Bronchial epithelial cell (primary cell): ENCODE measurements around the gene HYAL2. TPM values are rescaled to one million over a fixed set of nuclear protein-coding genes. Genes with fewer than 3 reads are reported as not detected.

ENCODE experiments used
- DNase-seq: peaks from one replicate; pipeline ENCODE4 v3.0.0-alpha.2; 2010; ENCODE audit warnings: low read depth
- FAIRE-seq: peaks from 2 replicates; lab custom pipeline; 2011; peaks lifted over from hg19 to GRCh38; lab: Jason Lieb, UNC
- H3K27me3 ChIP-seq: 2 replicates; pipeline ENCODE4 v1.5.1; 2011; ENCODE audit warnings: low read length; ENCODE audit not compliant: control insufficient read depth, insufficient read depth
- H3K36me3 ChIP-seq: 2 replicates; pipeline ENCODE4 v1.5.1; 2011; ENCODE audit warnings: low read length; ENCODE audit not compliant: control insufficient read depth, insufficient read depth
- H3K4me3 ChIP-seq: 2 replicates; pipeline ENCODE4 v1.5.1; 2011; ENCODE audit warnings: mild to moderate bottlenecking, low read depth, low read length, control low read depth
- total RNA-seq: library from RNA; depleted of rRNA; stranded (reverse); fragments of >200 nt; gene quantifications from 2 replicates; pipeline ENCODE4 v1.2.1, GENCODE V29; 2014
- TF ChIP-seq, protein P1 (sequence below): IDR thresholded peaks from 2 replicates; pipeline ENCODE4 v1.5.1; 2011; ENCODE audit warnings: mild to moderate bottlenecking, moderate library complexity, low read length, control low read depth, inconsistent platforms; ENCODE audit not compliant: insufficient read depth, severe bottlenecking

HYAL2 gene
- total RNA-seq, 1 donor from 2014 or later: 55.0 TPM

DNA sequence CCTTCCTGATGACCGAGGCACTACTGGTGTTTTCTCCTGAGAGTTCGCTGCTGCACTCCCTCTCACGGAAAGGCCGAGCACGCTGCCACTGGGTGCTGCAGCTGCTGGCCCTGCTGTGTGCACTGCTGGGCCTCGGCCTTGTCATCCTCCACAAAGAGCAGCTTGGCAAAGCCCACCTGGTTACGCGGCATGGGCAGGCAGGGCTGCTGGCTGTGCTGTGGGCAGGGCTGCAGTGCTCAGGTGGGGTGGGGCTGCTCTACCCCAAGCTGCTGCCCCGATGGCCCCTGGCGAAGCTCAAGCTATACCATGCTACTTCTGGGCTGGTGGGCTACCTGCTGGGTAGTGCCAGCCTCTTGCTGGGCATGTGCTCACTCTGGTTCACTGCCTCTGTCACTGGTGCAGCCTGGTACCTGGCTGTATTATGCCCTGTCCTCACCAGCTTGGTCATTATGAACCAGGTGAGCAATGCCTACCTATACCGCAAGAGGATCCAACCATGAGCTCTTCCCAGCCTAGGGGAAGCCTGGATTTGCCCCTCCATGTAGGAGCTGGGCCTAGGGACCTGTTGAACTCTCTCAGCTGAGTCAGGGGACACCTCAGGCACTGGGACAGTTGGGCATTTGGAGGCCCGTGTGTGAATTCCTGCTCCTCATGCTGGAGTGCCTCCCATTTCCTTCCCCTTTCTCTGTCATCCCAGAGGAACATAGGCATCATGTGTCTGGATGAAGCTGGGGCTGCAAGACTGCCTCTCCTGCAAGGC is 30.9 kb upstream of the HYAL2 start:
- FAIRE-seq: no peak
- H3K36me3 ChIP-seq: peaks cover 30% of the 10 kb centered on the region

DNA sequence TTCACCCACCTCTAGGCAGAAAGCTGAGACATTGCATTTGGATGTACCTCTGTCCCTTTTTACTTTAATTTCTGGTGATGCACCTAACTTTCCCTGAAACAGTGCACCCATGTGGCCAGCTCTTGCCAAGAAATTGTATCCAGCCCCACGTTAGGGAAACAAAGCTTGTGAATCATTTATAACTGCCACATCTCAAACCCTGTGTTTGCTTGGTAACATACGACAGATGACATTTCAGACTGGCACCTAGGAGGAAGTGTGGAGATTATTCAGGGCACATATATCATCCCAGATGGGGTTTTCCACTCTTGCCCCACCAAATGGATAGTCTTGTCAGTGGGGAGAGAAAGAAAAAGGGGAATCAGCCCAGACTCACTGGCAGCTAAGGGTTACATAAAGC is 30.2 kb upstream of the HYAL2 start:
- Histone ChIP-seq H3K27me3 (no peaks in the 10 kb centered on the region), H3K4me3 (no peak overlapping the region), H3K36me3 (peaks cover 36% of the 10 kb centered on the region)
- FAIRE-seq: no peak
- peak; percentile 38 for DNase-seq
- TF ChIP-seq, protein P1, sequence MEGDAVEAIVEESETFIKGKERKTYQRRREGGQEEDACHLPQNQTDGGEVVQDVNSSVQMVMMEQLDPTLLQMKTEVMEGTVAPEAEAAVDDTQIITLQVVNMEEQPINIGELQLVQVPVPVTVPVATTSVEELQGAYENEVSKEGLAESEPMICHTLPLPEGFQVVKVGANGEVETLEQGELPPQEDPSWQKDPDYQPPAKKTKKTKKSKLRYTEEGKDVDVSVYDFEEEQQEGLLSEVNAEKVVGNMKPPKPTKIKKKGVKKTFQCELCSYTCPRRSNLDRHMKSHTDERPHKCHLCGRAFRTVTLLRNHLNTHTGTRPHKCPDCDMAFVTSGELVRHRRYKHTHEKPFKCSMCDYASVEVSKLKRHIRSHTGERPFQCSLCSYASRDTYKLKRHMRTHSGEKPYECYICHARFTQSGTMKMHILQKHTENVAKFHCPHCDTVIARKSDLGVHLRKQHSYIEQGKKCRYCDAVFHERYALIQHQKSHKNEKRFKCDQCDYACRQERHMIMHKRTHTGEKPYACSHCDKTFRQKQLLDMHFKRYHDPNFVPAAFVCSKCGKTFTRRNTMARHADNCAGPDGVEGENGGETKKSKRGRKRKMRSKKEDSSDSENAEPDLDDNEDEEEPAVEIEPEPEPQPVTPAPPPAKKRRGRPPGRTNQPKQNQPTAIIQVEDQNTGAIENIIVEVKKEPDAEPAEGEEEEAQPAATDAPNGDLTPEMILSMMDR: peak; percentile 35

More for the DNA sequence above, 30.9 kb upstream of the HYAL2 start:
- no peak for DNase-seq
- Histone ChIP-seq H3K4me3 (no peak overlapping the region), H3K27me3 (no peaks in the 10 kb centered on the region)
- TF ChIP-seq, protein P1: no peak

DNA sequence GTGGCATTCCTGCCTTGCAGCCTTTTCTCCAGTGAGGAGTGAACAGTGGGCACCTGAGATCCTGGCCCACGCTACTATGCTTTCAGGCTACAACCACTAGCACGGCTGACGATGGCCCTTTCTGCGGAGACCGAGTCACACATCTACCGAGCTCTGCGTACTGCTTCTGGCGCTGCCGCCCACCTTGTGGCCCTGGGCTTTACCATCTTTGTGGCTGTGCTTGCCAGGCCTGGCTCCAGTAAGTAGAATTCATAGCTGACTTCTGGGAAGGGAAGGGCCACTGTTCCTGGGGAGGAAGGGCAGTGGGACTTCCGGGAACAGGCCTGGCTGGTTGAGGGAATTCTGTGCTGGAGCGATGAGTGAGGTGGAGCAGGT is 28.8 kb upstream of the HYAL2 start:
- Histone ChIP-seq H3K4me3 (peak overlapping the region; percentile 67), H3K36me3 (peaks cover 35% of the 10 kb centered on the region), H3K27me3 (no peaks in the 10 kb centered on the region)
- FAIRE-seq (no peak), DNase-seq (no peak)
- TF ChIP-seq, protein P1: no peak

DNA sequence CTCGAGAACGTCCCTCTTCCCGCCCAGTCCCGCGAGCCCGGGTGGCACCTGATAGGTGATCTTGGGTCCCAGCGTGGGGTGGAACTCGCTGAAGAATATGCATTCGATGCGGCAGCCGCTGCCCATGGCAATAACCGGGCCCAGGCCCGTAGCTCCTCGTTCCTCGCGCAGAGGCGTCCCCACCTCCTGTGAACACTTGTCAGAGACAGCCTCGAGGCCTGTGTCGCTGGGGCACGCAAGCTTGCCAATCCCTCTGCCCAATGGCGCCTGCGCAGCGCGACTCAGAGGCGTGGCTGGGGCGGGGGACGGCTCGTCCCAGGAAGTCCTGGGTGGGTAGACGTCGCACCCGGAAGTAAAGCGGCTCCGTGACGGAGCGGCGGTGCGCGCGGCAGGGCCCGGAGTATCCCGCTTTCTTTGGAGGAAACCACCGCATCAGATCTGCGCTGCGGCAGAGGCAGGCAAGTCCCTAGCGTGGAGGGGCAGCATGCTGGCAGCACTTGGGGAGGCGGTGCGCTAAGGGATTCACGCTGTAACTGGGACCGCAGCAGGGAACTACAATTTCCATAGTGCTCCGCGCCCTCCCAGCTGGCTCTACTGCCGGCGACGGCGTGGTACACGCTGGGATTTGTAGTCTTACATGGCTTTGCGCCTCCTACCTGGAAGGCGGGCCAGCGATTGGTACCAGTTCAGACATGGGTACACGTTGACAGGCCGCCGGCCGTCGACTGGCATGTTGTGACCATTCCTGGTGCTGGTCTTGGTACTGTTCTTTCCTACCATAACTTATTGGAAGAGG is 28.2 kb upstream of the HYAL2 start, which contains the start of the genes CYB561D2 and NPRL2:
Gene CYB561D2 (plus strand): TSS at position 336 of the 796 bp plus-strand sequence. CDS start 572 bp downstream, outside the sequence.
Gene NPRL2 (minus strand): TSS at position 249 of the 796 bp plus-strand sequence. CDS start 123 bp downstream, at position 126.
- FAIRE-seq: peak; percentile 96
- no peaks in the 10 kb centered on the region for H3K27me3 ChIP-seq
- H3K4me3 ChIP-seq: peak within 1 kb of the TSS; percentile 67

DNA sequence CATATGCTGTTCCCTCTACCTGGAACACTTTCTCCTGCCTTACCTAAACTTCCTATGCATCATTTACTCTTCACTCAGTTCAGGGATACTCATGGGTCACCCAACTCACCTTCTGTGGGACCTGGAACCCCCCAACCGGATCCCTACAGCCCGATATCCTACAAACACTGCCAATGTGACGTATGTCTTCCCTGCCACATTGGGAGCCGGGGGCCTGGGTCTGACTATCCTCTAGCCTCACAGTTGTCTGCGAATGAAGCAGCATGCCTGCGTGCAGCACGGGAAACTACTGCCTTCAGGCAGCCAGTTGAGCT is 27.6 kb upstream of the HYAL2 start:
- Histone ChIP-seq H3K36me3 (peaks cover 29% of the 10 kb centered on the region), H3K27me3 (no peaks in the 10 kb centered on the region), H3K4me3 (peak overlapping the region; percentile 67)
- FAIRE-seq (no peak), DNase-seq (no peak)
- TF ChIP-seq, protein P1: no peak

More for the DNA sequence above, 28.2 kb upstream of the HYAL2 start, which contains the start of the genes CYB561D2 and NPRL2:
- TF ChIP-seq, protein P1: no peak
- peaks cover 32% of the 10 kb centered on the region for H3K36me3 ChIP-seq
- DNase-seq: peak; percentile 88
